Measurements from ENCODE around the gene NECTIN1. TPM values are rescaled to one million over a fixed set of nuclear protein-coding genes. Genes with fewer than 3 reads are reported as not detected.

Gene NECTIN1
- total and polyA plus RNA-seq, 7 donors, result 0.42 to 3.5 (median 1.7) TPM

- DNase-seq (no peak), ATAC-seq (no peak)
- 72 to 80% (median 72%) methylated on average over 7 of the region's 7 CpGs for WGBS, 3 donors
- intact Hi-C loops (cut with DNase I), result no loop called here
- Histone ChIP-seq H3K9me3 (no peaks in the 10 kb centered on the region), H3K27ac (no peak overlapping the region), H3K36me3 (ENCODE audit: insufficient read depth in 1 of 2, low read depth in 1 of 2) (no peaks in the 10 kb centered on the region), H3K4me3 (no peak overlapping the region), H3K4me1 (no peaks in the 10 kb centered on the region), H3K27me3 (ENCODE audit: insufficient read depth in 3 of 3, low read length in 2 of 3) (peaks cover 0 to 2% (median 0%) of the 10 kb centered on the region in 3 donors)
- no peak for TF ChIP-seq CTCF (IDR thresholded peaks at IDR 0.05)
Measured at GRCh38 chr11:119693253-119693815, 35.7 kb downstream of the NECTIN1 start.

- no peaks in the 10 kb centered on the region for H3K36me3 ChIP-seq (ENCODE audit: insufficient read depth in 1 of 2, low read depth in 1 of 2)
- no peak for DNase-seq
- WGBS, 3 donors, result 82 to 84% (median 83%) methylated on average over 2 of the region's 2 CpGs
- H3K4me3 ChIP-seq, result no peak overlapping the region
- intact Hi-C loops (cut with DNase I), result no loop called here
- peaks cover 0 to 2% (median 0%) of the 10 kb centered on the region in 3 donors for H3K27me3 ChIP-seq (ENCODE audit: insufficient read depth in 3 of 3, low read length in 2 of 3)
- H3K27ac ChIP-seq, result no peak overlapping the region
- H3K4me1 ChIP-seq, result no peaks in the 10 kb centered on the region
- no peaks in the 10 kb centered on the region for H3K9me3 ChIP-seq
- no peak for TF ChIP-seq CTCF (IDR thresholded peaks at IDR 0.05)
- no peak for ATAC-seq
Measured at GRCh38 chr11:119692540-119692820, 36.5 kb downstream of the NECTIN1 start.

GRCh38 chr11:119691701-119692539 is 37.1 kb downstream of the NECTIN1 start:
- no peak overlapping the region for H3K4me3 ChIP-seq
- no peaks in the 10 kb centered on the region for H3K36me3 ChIP-seq (ENCODE audit: insufficient read depth in 1 of 2, low read depth in 1 of 2)
- ATAC-seq (no peak), DNase-seq (no peak)
- no peaks in the 10 kb centered on the region for H3K9me3 ChIP-seq
- H3K27ac ChIP-seq, result no peak overlapping the region
- no peaks in the 10 kb centered on the region for H3K4me1 ChIP-seq
- intact Hi-C loops (cut with DNase I), result no loop called here
- no peak for TF ChIP-seq CTCF (IDR thresholded peaks at IDR 0.05)
- H3K27me3 ChIP-seq (ENCODE audit: insufficient read depth in 3 of 3, low read length in 2 of 3), result peaks cover 0 to 2% (median 0%) of the 10 kb centered on the region in 3 donors
- 54 to 72% (median 62%) methylated on average over 27 of the region's 27 CpGs for WGBS, 3 donors

GRCh38 chr11:119691020-119691666 is 37.9 kb downstream of the NECTIN1 start:
- WGBS, 3 donors, result 81 to 84% (median 83%) methylated on average over 9 of the region's 9 CpGs
- no peak for ATAC-seq
- intact Hi-C loops (cut with DNase I), result no loop called here
- no peak for TF ChIP-seq CTCF (IDR thresholded peaks at IDR 0.05)
- Histone ChIP-seq H3K4me1 (no peaks in the 10 kb centered on the region), H3K9me3 (no peaks in the 10 kb centered on the region), H3K27ac (no peak overlapping the region), H3K36me3 (ENCODE audit: insufficient read depth in 1 of 2, low read depth in 1 of 2) (no peaks in the 10 kb centered on the region), H3K4me3 (no peak overlapping the region), H3K27me3 (ENCODE audit: insufficient read depth in 3 of 3, low read length in 2 of 3) (peaks cover 0 to 6% (median 2%) of the 10 kb centered on the region in 3 donors)
- no peak for DNase-seq

All from psoas muscle (tissue), 8 donors.